Activated B cell treated with CpG ODN at 0.5 μM for 24 hours (primary cell): Measurements from ENCODE around the gene SUFU. TPM values are rescaled to one million over a fixed set of nuclear protein-coding genes. Genes with fewer than 3 reads are reported as not detected.

ENCODE experiments used
- ATAC-seq: fragments of 200-7000 bp; cut with Tn5 transposase; one replicate; pipeline ENCODE4 v1.10.0; 2021; ENCODE audit warnings: low read depth, mild to moderate bottlenecking, moderate library complexity
- CTCF ChIA-PET: fragments of 350-600 bp; sonication (Branson Sonifier 250); formaldehyde crosslinking; loops from one replicate; lab custom pipeline; 2021; ENCODE audit warnings: antibody characterized with exemption; lab: Charles Lee
- POLR2A ChIA-PET: fragments of 350-600 bp; sonication (Branson Sonifier 250); formaldehyde crosslinking; loops from one replicate; lab custom pipeline; 2021; ENCODE audit warnings: antibody characterized with exemption; lab: Charles Lee
- DNase-seq: peaks from one replicate; pipeline ENCODE4 v3.0.0; 2022
- H3K27ac Mint-ChIP-seq: one replicate; pipeline ENCODE4 v1.8.0; 2020; ENCODE audit warnings: mixed read lengths
- H3K27me3 Mint-ChIP-seq: one replicate; pipeline ENCODE4 v1.8.0; 2021; ENCODE audit warnings: mixed read lengths
- H3K36me3 Mint-ChIP-seq: one replicate; pipeline ENCODE4 v1.8.0; 2021; ENCODE audit warnings: low read depth, mixed read lengths
- H3K4me1 Mint-ChIP-seq: one replicate; pipeline ENCODE4 v1.8.0; 2021; ENCODE audit warnings: mixed read lengths
- H3K4me3 Mint-ChIP-seq: one replicate; pipeline ENCODE4 v1.8.0; 2020; ENCODE audit warnings: mild to moderate bottlenecking, mixed read lengths
- H3K9me3 Mint-ChIP-seq: one replicate; pipeline ENCODE4 v1.8.0; 2020; ENCODE audit warnings: mixed read lengths
- CTCF ChIP-seq: fragments of 200-600 bp; IDR thresholded peaks from one replicate; pipeline ENCODE4 v1.8.0; 2022; ENCODE audit warnings: antibody characterized with exemption, mild to moderate bottlenecking
- intact Hi-C: fragments of 100-400 bp; cut with micrococcal nuclease; formaldehyde crosslinking; loops from one replicate; pipeline ENCODE4 v1.15.1; 2024
- total RNA-seq: library from RNA; stranded (reverse); gene quantifications from 2 replicates; pipeline ENCODE4 v1.2.3, GENCODE V29; 2022

The SUFU gene
- total RNA-seq, 1 donor from 2014 or later: 7.4 TPM

GRCh38 chr10:102480396-102480795, 23.4 kb upstream of the SUFU start:
- POLR2A ChIA-PET: interaction anchor here (0.6 to 1.7 kb wide), 4 partner anchors 30 to 311 kb away, joined by 3 to 9 read pairs (median 5); no protein-coding TSS in a partner anchor
- CTCF ChIA-PET: interaction anchor here (1.8 to 3.6 kb wide), 6 partner anchors 10 to 250 kb away, joined by 6 to 33 read pairs (median 22); partner anchors contain the start of genes FBXL15 and NFKB2
- no peak for TF ChIP-seq CTCF
- Mint-ChIP-seq H3K4me3 (no peak overlapping the region), H3K27ac (no peak overlapping the region), H3K9me3 (no peaks in the 10 kb centered on the region), H3K27me3 (no peaks in the 10 kb centered on the region), H3K36me3 (peaks cover 65% of the 10 kb centered on the region), H3K4me1 (peaks cover 7% of the 10 kb centered on the region)
- no peak for DNase-seq
- intact Hi-C loops: no loop called here
- no peak for ATAC-seq

GRCh38 chr10:102484021-102484420, 19.8 kb upstream of the SUFU start:
- POLR2A ChIA-PET: interaction anchor here (0.6 kb wide), 1 partner anchor 34 kb away, joined by 3 read pairs; no protein-coding TSS in a partner anchor
- TF ChIP-seq CTCF: no peak
- H3K4me1 Mint-ChIP-seq: peaks cover 3% of the 10 kb centered on the region
- no peak for ATAC-seq
- H3K27me3 Mint-ChIP-seq: no peaks in the 10 kb centered on the region
- CTCF ChIA-PET: no interaction called here
- no peak overlapping the region for H3K27ac Mint-ChIP-seq
- intact Hi-C loops: no loop called here
- peaks cover 94% of the 10 kb centered on the region for H3K36me3 Mint-ChIP-seq
- H3K9me3 Mint-ChIP-seq: no peaks in the 10 kb centered on the region
- H3K4me3 Mint-ChIP-seq: no peak overlapping the region
- DNase-seq: no peak

- Mint-ChIP-seq H3K4me3 (no peak overlapping the region), H3K9me3 (no peaks in the 10 kb centered on the region), H3K27me3 (no peaks in the 10 kb centered on the region), H3K27ac (no peak overlapping the region), H3K36me3 (peaks cover 90% of the 10 kb centered on the region), H3K4me1 (no peaks in the 10 kb centered on the region)
- POLR2A ChIA-PET: no interaction called here
- no peak for TF ChIP-seq CTCF
- intact Hi-C loops: no loop called here
- CTCF ChIA-PET: no interaction called here
- ATAC-seq (no peak), DNase-seq (no peak)
Observed at GRCh38 chr10:102485093-102485784, 18.5 kb upstream of the SUFU start.

- intact Hi-C loops: no loop called here
- ATAC-seq (no peak), DNase-seq (no peak)
- no peak for TF ChIP-seq CTCF
- H3K36me3 Mint-ChIP-seq: peaks cover 65% of the 10 kb centered on the region
- no peak overlapping the region for H3K4me3 Mint-ChIP-seq
- no peaks in the 10 kb centered on the region for H3K27me3 Mint-ChIP-seq
- H3K9me3 Mint-ChIP-seq: no peaks in the 10 kb centered on the region
- H3K27ac Mint-ChIP-seq: no peak overlapping the region
- peaks cover 12% of the 10 kb centered on the region for H3K4me1 Mint-ChIP-seq
- ChIA-PET POLR2A (no interaction called here), CTCF (no interaction called here)
Observed at GRCh38 chr10:102491136-102491535, 12.6 kb upstream of the SUFU start.

GRCh38 chr10:102492344-102492939, 11.3 kb upstream of the SUFU start:
- ChIA-PET POLR2A (no interaction called here), CTCF (no interaction called here)
- peaks cover 56% of the 10 kb centered on the region for H3K36me3 Mint-ChIP-seq
- H3K4me3 Mint-ChIP-seq: no peak overlapping the region
- intact Hi-C loops: no loop called here
- no peaks in the 10 kb centered on the region for H3K27me3 Mint-ChIP-seq
- no peaks in the 10 kb centered on the region for H3K9me3 Mint-ChIP-seq
- no peak for DNase-seq
- H3K27ac Mint-ChIP-seq: no peak overlapping the region
- peaks cover 14% of the 10 kb centered on the region for H3K4me1 Mint-ChIP-seq
- no peak for TF ChIP-seq CTCF
- ATAC-seq: no peak
